Ishikawa (cell line): ENCODE results near the gene C1QB.

Experiments used
- CEBPB ChIP-seq: IDR thresholded peaks from 2 replicates; pipeline ENCODE4 v1.6.1; 2012
- EGR1 ChIP-seq: IDR thresholded peaks from 2 replicates; pipeline ENCODE4 v1.6.1; 2012
- FOXM1 ChIP-seq: IDR thresholded peaks from 2 replicates; pipeline ENCODE4 v1.6.1; 2012; ENCODE audit warnings: low read depth, borderline replicate concordance
- MAX ChIP-seq: IDR thresholded peaks from 2 replicates; pipeline ENCODE4 v1.6.1; 2012
- NFIC ChIP-seq: IDR thresholded peaks from 2 replicates; pipeline ENCODE4 v1.6.1; 2012
- RAD21 ChIP-seq: IDR thresholded peaks from 2 replicates; pipeline ENCODE4 v1.6.1; 2012; ENCODE audit warnings: low read depth
- REST ChIP-seq: IDR thresholded peaks from 2 replicates; pipeline ENCODE4 v1.6.1; 2012; ENCODE audit warnings: low read depth, mild to moderate bottlenecking
- YY1 ChIP-seq: IDR thresholded peaks from 2 replicates; pipeline ENCODE4 v1.6.1; 2012; ENCODE audit warnings: low read depth

- no peak for TF ChIP-seq YY1
- TF ChIP-seq REST = no peak
- TF ChIP-seq NFIC = no peak
- no peak for TF ChIP-seq MAX
- TF ChIP-seq FOXM1 = no peak
- no peak for TF ChIP-seq CEBPB
- no peak for TF ChIP-seq RAD21
- no peak for TF ChIP-seq EGR1
Measured at GRCh38 chr1:22696610-22697009, 43.6 kb downstream of the C1QB start.
